Bronchial epithelial cell (primary cell): ENCODE results near the gene C2orf72. TPM values are rescaled to one million over a fixed set of nuclear protein-coding genes. Genes with fewer than 3 reads are reported as not detected.
A peak's percentile ranks its signal among the peaks of the same experiment; 100 is the strongest.
"Not testable (repeated sequence)": the region's sequence is repeated elsewhere in the genome, so short reads cannot be mapped to it uniquely, and the experiment has no call there.

ENCODE experiments used
- DNase-seq: peaks from one replicate; pipeline ENCODE4 v3.0.0-alpha.2; 2010; ENCODE audit warnings: low read depth
- FAIRE-seq: peaks from 2 replicates; lab custom pipeline; 2011; peaks lifted over from hg19 to GRCh38; lab: Jason Lieb, UNC
- H3K27me3 ChIP-seq: 2 replicates; pipeline ENCODE4 v1.5.1; 2011; ENCODE audit warnings: low read length; ENCODE audit not compliant: control insufficient read depth, insufficient read depth
- H3K36me3 ChIP-seq: 2 replicates; pipeline ENCODE4 v1.5.1; 2011; ENCODE audit warnings: low read length; ENCODE audit not compliant: control insufficient read depth, insufficient read depth
- H3K4me3 ChIP-seq: 2 replicates; pipeline ENCODE4 v1.5.1; 2011; ENCODE audit warnings: mild to moderate bottlenecking, low read depth, low read length, control low read depth
- CTCF ChIP-seq: IDR thresholded peaks from 2 replicates; pipeline ENCODE4 v1.5.1; 2011; ENCODE audit warnings: mild to moderate bottlenecking, moderate library complexity, low read length, control low read depth, inconsistent platforms; ENCODE audit not compliant: insufficient read depth, severe bottlenecking
- total RNA-seq: library from RNA; depleted of rRNA; stranded (reverse); fragments of >200 nt; gene quantifications from 2 replicates; pipeline ENCODE4 v1.2.1, GENCODE V29; 2014

The C2orf72 gene
- total RNA-seq, 1 donor from 2014 or later = not detected

GRCh38 chr2:231063347-231063746, 26.0 kb downstream of the C2orf72 start:
- DNase-seq (no peak), FAIRE-seq (no peak)
- Histone ChIP-seq H3K4me3 (no peak overlapping the region), H3K27me3 (no peaks in the 10 kb centered on the region), H3K36me3 (peaks cover 7% of the 10 kb centered on the region)
- TF ChIP-seq CTCF = no peak

- TF ChIP-seq CTCF = no peak
- Histone ChIP-seq H3K27me3 (no peaks in the 10 kb centered on the region), H3K36me3 (peaks cover 11% of the 10 kb centered on the region), H3K4me3 (no peak overlapping the region)
- FAIRE-seq (no peak), DNase-seq (no peak)
Measured at GRCh38 chr2:231065966-231066365, 28.6 kb downstream of the C2orf72 start.

GRCh38 chr2:231067531-231067930, 30.2 kb downstream of the C2orf72 start:
- FAIRE-seq, H3K36me3 ChIP-seq, H3K4me3 ChIP-seq: not testable (repeated sequence)

GRCh38 chr2:231068525-231069222, 31.4 kb downstream of the C2orf72 start:
- peak; percentile 81 for DNase-seq
- TF ChIP-seq CTCF = no peak
- peaks cover 10% of the 10 kb centered on the region for H3K36me3 ChIP-seq
- H3K4me3 ChIP-seq = no peak overlapping the region
- FAIRE-seq = no peak
- no peaks in the 10 kb centered on the region for H3K27me3 ChIP-seq

More at GRCh38 chr2:231067531-231067930, 30.2 kb downstream of the C2orf72 start:
- not testable (repeated sequence) for DNase-seq, H3K27me3 ChIP-seq

GRCh38 chr2:231069379-231070054, 32.2 kb downstream of the C2orf72 start:
- Histone ChIP-seq H3K36me3 (peaks cover 7% of the 10 kb centered on the region), H3K27me3 (no peaks in the 10 kb centered on the region), H3K4me3 (no peak overlapping the region)
- FAIRE-seq = no peak
- no peak for DNase-seq
- no peak for TF ChIP-seq CTCF

GRCh38 chr2:231084565-231084964, 47.2 kb downstream of the C2orf72 start:
- Histone ChIP-seq H3K27me3 (no peaks in the 10 kb centered on the region), H3K36me3 (peaks cover 18% of the 10 kb centered on the region), H3K4me3 (no peak overlapping the region)
- FAIRE-seq = no peak
- no peak for TF ChIP-seq CTCF
- DNase-seq = no peak
